KMS-11 (cell line): Measurements from ENCODE around the gene NOC4L.

ENCODE experiments used
- H2AFZ ChIP-seq: fragments of 200-600 bp; sonication (generic); 2 replicates; pipeline ENCODE4 v1.6.1; 2016; ENCODE audit warnings: antibody characterized with exemption, mixed run types, low read depth
- H3K27ac ChIP-seq: fragments of 200-600 bp; sonication (generic); 2 replicates; pipeline ENCODE4 v1.6.1; 2016; ENCODE audit warnings: mild to moderate bottlenecking, mixed run types
- H3K27me3 ChIP-seq: fragments of 200-600 bp; sonication (generic); 2 replicates; pipeline ENCODE4 v1.6.1; 2017; ENCODE audit warnings: mild to moderate bottlenecking, low read depth, mixed run types, moderate library complexity; ENCODE audit not compliant: insufficient read depth
- H3K36me3 ChIP-seq: fragments of 200-600 bp; sonication (generic); 2 replicates; pipeline ENCODE4 v1.6.1; 2017; ENCODE audit warnings: mild to moderate bottlenecking, mixed run types; ENCODE audit not compliant: insufficient read depth
- H3K4me1 ChIP-seq: fragments of 200-600 bp; sonication (generic); 2 replicates; pipeline ENCODE4 v1.6.1; 2016; ENCODE audit warnings: mild to moderate bottlenecking, low read depth, mixed run types; ENCODE audit not compliant: poor library complexity, severe bottlenecking
- H3K4me2 ChIP-seq: fragments of 200-600 bp; sonication (generic); 2 replicates; pipeline ENCODE4 v1.7.0; 2016; ENCODE audit warnings: mild to moderate bottlenecking, mixed run types
- H3K4me3 ChIP-seq: fragments of 200-600 bp; sonication (generic); IDR thresholded peaks from 2 replicates; pipeline ENCODE4 v1.6.1; 2017; ENCODE audit warnings: low read depth, low read length, mixed read lengths; ENCODE audit not compliant: insufficient read depth
- H3K79me2 ChIP-seq: fragments of 200-600 bp; sonication (generic); 2 replicates; pipeline ENCODE4 v1.6.1; 2016; ENCODE audit warnings: low read depth, mixed run types; ENCODE audit not compliant: insufficient read depth
- H3K9ac ChIP-seq: fragments of 200-600 bp; sonication (generic); 2 replicates; pipeline ENCODE4 v1.6.1; 2016; ENCODE audit warnings: mild to moderate bottlenecking, mixed run types
- H4K20me1 ChIP-seq: fragments of 200-600 bp; sonication (generic); 2 replicates; pipeline ENCODE4 v1.6.1; 2016; ENCODE audit warnings: mild to moderate bottlenecking, mixed run types; ENCODE audit not compliant: insufficient read depth
- CTCF ChIP-seq: fragments of 200-600 bp; sonication (generic); conservative IDR thresholded peaks from 2 replicates; pipeline ENCODE4 v1.6.1; 2017; ENCODE audit warnings: low read depth, mild to moderate bottlenecking, antibody characterized with exemption, low read length, moderate library complexity, mixed read lengths

NOC4L gene

GRCh38 chr12:132144115-132144809, at the start of gene NOC4L, which contains the start of gene DDX51:
Gene NOC4L, plus strand, starts transcription at chr12:132144457. Its CDS starts 32 bp downstream, at chr12:132144489.
Gene DDX51, minus strand, starts transcription at chr12:132144319. Its CDS starts 23 bp downstream, at chr12:132144296.
- no peaks in the 10 kb centered on the region for H4K20me1 ChIP-seq
- peak within 1 kb of the TSS; percentile 44; the same call in 1 of the 2 replicates for H3K27ac ChIP-seq
- no peak within 1 kb of the TSS for H3K4me3 ChIP-seq
- peak within 1 kb of the TSS; percentile 26; the same call in 1 of the 2 replicates for H2AFZ ChIP-seq
- peak within 1 kb of the TSS; percentile 68; the same call in 1 of the 2 replicates for H3K9ac ChIP-seq
- H3K27me3 ChIP-seq, result no peaks in the 10 kb centered on the region
- H3K79me2 ChIP-seq, result peaks cover 32% of the 10 kb centered on the region
- H3K4me1 ChIP-seq, result peaks cover 4% of the 10 kb centered on the region
- TF ChIP-seq CTCF, result no peak
- H3K4me2 ChIP-seq, result peak within 1 kb of the TSS; percentile 57
- no peaks in the 10 kb centered on the region for H3K36me3 ChIP-seq

GRCh38 chr12:132095520-132096409, 48.5 kb upstream of the NOC4L start:
- no peak overlapping the region for H3K4me2 ChIP-seq
- no peaks in the 10 kb centered on the region for H3K36me3 ChIP-seq
- no peak overlapping the region for H3K9ac ChIP-seq
- H3K27ac ChIP-seq, result no peak overlapping the region
- no peaks in the 10 kb centered on the region for H3K4me1 ChIP-seq
- no peaks in the 10 kb centered on the region for H3K79me2 ChIP-seq
- H3K27me3 ChIP-seq, result no peaks in the 10 kb centered on the region
- no peak overlapping the region for H2AFZ ChIP-seq
- no peak for TF ChIP-seq CTCF
- no peak overlapping the region for H3K4me3 ChIP-seq
- H4K20me1 ChIP-seq, result no peaks in the 10 kb centered on the region

GRCh38 chr12:132099739-132100138, 44.5 kb upstream of the NOC4L start:
- Histone ChIP-seq H4K20me1 (no peaks in the 10 kb centered on the region), H3K4me2 (no peak overlapping the region), H3K9ac (no peak overlapping the region), H3K4me1 (no peaks in the 10 kb centered on the region), H3K4me3 (no peak overlapping the region), H3K27me3 (no peaks in the 10 kb centered on the region), H3K79me2 (no peaks in the 10 kb centered on the region), H3K36me3 (no peaks in the 10 kb centered on the region), H2AFZ (no peak overlapping the region), H3K27ac (no peak overlapping the region)
- TF ChIP-seq CTCF, result no peak

DNA sequence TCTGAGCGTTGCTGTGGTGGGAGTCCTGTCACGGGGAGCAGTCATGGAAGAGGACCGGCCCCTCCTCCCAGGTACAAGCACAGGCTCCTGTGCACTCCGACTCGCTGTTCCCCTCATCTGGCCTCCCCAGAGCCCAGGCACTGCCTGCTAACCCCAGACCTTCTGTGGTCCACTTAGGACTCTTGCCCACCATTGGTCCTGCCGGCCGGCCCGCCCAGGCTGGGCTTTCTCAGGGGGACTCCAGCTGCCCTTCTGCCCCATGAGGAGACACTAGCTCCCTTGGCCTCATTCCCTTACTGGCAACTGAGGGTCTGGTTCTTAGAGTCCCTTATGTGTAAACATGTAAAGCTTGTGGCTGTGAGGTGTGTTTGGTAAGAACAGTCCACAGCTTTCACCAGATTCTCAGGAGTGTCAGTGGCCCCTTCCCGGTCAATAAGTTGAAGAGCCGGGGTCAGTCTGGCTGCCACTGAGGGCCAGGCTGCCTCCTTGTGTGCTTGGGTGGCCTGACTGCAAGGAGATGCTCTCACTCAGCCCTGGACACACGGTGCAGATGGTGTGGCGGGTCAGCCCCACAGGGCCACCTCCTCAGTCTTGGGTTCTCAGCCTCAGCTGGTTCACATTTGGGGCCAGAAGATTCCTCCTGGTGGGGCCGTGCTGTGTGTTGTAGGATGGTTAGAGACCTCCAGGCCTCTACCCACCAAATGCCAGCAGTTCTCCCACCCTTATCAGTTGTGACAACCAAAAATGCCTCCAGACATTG, 43.8 kb upstream of the NOC4L start:
- Histone ChIP-seq H3K9ac (no peak overlapping the region), H3K4me1 (no peaks in the 10 kb centered on the region), H2AFZ (no peak overlapping the region), H4K20me1 (no peaks in the 10 kb centered on the region), H3K79me2 (no peaks in the 10 kb centered on the region), H3K27ac (no peak overlapping the region), H3K4me2 (no peak overlapping the region), H3K4me3 (no peak overlapping the region), H3K36me3 (no peaks in the 10 kb centered on the region), H3K27me3 (no peaks in the 10 kb centered on the region)
- no peak for TF ChIP-seq CTCF
